Body of pancreas (tissue), 4 donors: ENCODE data around the gene AMPH. TPM values are rescaled to one million over a fixed set of nuclear protein-coding genes. Genes with fewer than 3 reads are reported as not detected.

Experiments used
- ATAC-seq: fragments of 150-250 bp; one replicate; pipeline ENCODE4 v1.9.1; 2016
- DNase-seq, 4 donors: peaks; one replicate each; pipeline ENCODE4 v3.0.0-alpha.2; 2019
- H3K27ac ChIP-seq, 4 donors: fragments of 200-600 bp; sonication (generic); 1 replicate in 3 of 4; 2 replicates in 1 of 4; pipeline versions ENCODE4 v1.5.1 to v1.6.1; 2016 to 2019; ENCODE audit warnings: mild to moderate bottlenecking in 1 of 4, mixed read lengths in 1 of 4, moderate library complexity in 1 of 4
- H3K27me3 ChIP-seq, 2 donors: fragments of 200-600 bp; sonication (generic); one replicate each; pipeline ENCODE4 v1.6.0; 2016; ENCODE audit warnings: mild to moderate bottlenecking in 1 of 2
- H3K36me3 ChIP-seq, 2 donors: fragments of 200-600 bp; sonication (generic); replicated peaks in 1 of 2; 2 replicates each; pipeline ENCODE4 v1.5.1; 2016; ENCODE audit warnings: low read depth in 2 of 2; ENCODE audit not compliant: insufficient read depth in 1 of 2
- H3K4me1 ChIP-seq: fragments of 200-600 bp; sonication (generic); one replicate; pipeline ENCODE4 v1.6.0; 2016
- H3K4me3 ChIP-seq, 2 donors: fragments of 200-600 bp; sonication (generic); 1 replicate in 1 of 2; 2 replicates in 1 of 2; pipeline ENCODE4 v1.5.1; 2016 to 2019
- H3K9me3 ChIP-seq, 3 donors: fragments of 200-600 bp; sonication (generic); 1 replicate in 2 of 3; 2 replicates in 1 of 3; pipeline ENCODE4 v1.5.1; 2016
- CTCF ChIP-seq, 7 experiments: fragments of 450-650 bp in 4 of 7; fragments of 200-600 bp in 3 of 7; sonication (generic) in 3 of 7; IDR thresholded peaks; one replicate each; pipeline ENCODE4 v1.5.1; 2016 to 2019; ENCODE audit warnings: antibody characterized with exemption in 7 of 7
- POLR2A ChIP-seq, 3 donors: fragments of 450-650 bp; IDR thresholded peaks; one replicate each; pipeline ENCODE4 v1.6.1; 2016; ENCODE audit warnings: antibody characterized with exemption in 3 of 3, mild to moderate bottlenecking in 2 of 3
- WGBS, 2 donors: methylation state at CpG; one replicate each; pipeline ENCODE4 v1.1.5; 2017; 5-methylcytosine and 5-hydroxymethylcytosine counted together
- intact Hi-C: fragments of 100-400 bp; cut with DNase I; formaldehyde crosslinking; loops from one replicate; pipeline ENCODE4 v1.15.1; 2023
- small RNA-seq: library from RNA; depleted of rRNA; stranded (forward); fragments of <200 nt; gene quantifications from one replicate; pipeline ENCODE3, GENCODE V24; 2016
- total RNA-seq, 2 donors: library from RNA; depleted of rRNA; stranded (reverse); fragments of >200 nt; gene quantifications; one replicate each; pipeline ENCODE4 v1.1.0, GENCODE V29; 2016

The AMPH gene
- total RNA-seq, 2 donors from 2014 or later, result 2.6 to 14.2 TPM

- ATAC-seq (peak; percentile 97), DNase-seq (peak; percentile 86 to 91 (median 89))
- 38 to 60% methylated on average over 8 of the region's 8 CpGs for WGBS, 2 donors
- no peaks in the 10 kb centered on the region for H3K27me3 ChIP-seq
- intact Hi-C loops, result no loop called here
- TF ChIP-seq CTCF (IDR thresholded peaks at IDR 0.05), result peak; percentile 92 to 100 (median 97)
- peak in 1 of 3 donors; percentile 31 for TF ChIP-seq POLR2A (IDR thresholded peaks at IDR 0.05)
- H3K9me3 ChIP-seq, result no peaks in the 10 kb centered on the region
- H3K4me1 ChIP-seq, result peaks cover 14% of the 10 kb centered on the region
- no peaks in the 10 kb centered on the region for H3K36me3 ChIP-seq
- H3K4me3 ChIP-seq, result no peak overlapping the region
- peak overlapping the region in 3 of 4 donors; percentile 50 to 86 (median 75) for H3K27ac ChIP-seq
Measured at GRCh38 chr7:38335492-38336147, 295.6 kb downstream of the AMPH start.

- H3K27ac ChIP-seq, result peak overlapping the region in 1 of 4 donors; percentile 86
- H3K4me1 ChIP-seq, result peaks cover 14% of the 10 kb centered on the region
- ATAC-seq (no peak), DNase-seq (peak in 1 of 4 donors; percentile 38)
- no peaks in the 10 kb centered on the region for H3K27me3 ChIP-seq
- TF ChIP-seq CTCF (IDR thresholded peaks at IDR 0.05) (no peak), POLR2A (IDR thresholded peaks at IDR 0.05) (no peak)
- no peak overlapping the region for H3K4me3 ChIP-seq
- H3K36me3 ChIP-seq, result no peaks in the 10 kb centered on the region
- 66 to 69% methylated on average over 2 of the region's 2 CpGs for WGBS, 2 donors
- no peaks in the 10 kb centered on the region for H3K9me3 ChIP-seq
- intact Hi-C loops, result no loop called here
Measured at GRCh38 chr7:38335128-38335491, 296.1 kb downstream of the AMPH start.

- Histone ChIP-seq H3K27ac (no peak overlapping the region), H3K27me3 (no peaks in the 10 kb centered on the region), H3K9me3 (no peaks in the 10 kb centered on the region), H3K36me3 (no peaks in the 10 kb centered on the region), H3K4me3 (no peak overlapping the region), H3K4me1 (peaks cover 14% of the 10 kb centered on the region)
- intact Hi-C loops, result no loop called here
- no peak for ATAC-seq
- TF ChIP-seq CTCF (IDR thresholded peaks at IDR 0.05), result no peak
- no peak for TF ChIP-seq POLR2A (IDR thresholded peaks at IDR 0.05)
- DNase-seq, result no peak
Measured at GRCh38 chr7:38334163-38334562, 297.0 kb downstream of the AMPH start.

Small RNA genes lying within 50 kb of the gene (small RNA-seq; reads per million reads assigned to genes)
- gene RN7SL83P, result not detected
- gene TRGV6, result not detected
